Femur (tissue), 1 donor: ENCODE measurements around the gene ITGB3.
"Not testable (repeated sequence)": the region's sequence is repeated elsewhere in the genome, so short reads cannot be mapped to it uniquely, and the experiment has no call there.

Experiments used
- DNase-seq: peaks from one replicate; pipeline ENCODE4 v3.0.0-alpha.2; 2017

Gene ITGB3

DNA sequence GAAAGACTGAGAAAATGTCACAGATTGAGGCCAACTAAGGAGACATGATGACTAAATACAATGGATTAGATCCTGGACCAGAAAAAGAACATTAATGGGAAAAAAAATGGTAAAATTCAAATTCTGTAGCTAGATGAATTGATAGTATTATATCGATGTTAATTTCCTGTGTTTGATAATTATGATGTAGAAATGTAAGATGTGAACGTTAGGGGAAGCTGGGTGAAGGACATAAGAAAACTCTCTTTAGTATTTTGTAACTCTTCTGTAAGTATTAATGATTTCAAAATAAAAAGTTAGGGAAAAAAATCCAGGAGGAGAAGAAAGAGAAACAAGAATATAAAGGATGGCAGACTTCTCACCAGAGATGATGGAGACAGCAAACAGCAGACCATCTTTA lies 2.8 kb upstream of the ITGB3 start:
- no peak for DNase-seq

GRCh38 chr17:47251421-47251940 lies 2.1 kb upstream of the ITGB3 start:
- DNase-seq, result no peak

DNA sequence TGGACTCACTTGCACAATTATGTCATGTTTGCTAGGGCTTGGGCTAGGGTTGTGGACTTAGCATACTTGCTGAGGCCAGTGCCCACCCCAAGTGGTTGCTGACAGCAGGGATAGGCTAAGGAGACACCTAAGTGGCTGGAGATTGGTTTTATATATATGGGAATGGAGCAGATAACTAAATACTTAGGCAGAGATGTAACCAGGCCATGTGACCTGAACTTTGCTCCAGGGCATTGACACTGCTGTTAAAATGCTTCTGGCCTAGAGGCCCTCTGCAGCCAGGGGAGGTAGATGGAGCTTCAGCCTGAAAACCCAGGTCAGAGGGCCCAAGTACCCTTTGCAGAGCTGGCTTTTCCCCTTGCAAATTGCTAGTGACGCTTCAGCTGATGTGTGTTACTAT lies 1.4 kb upstream of the ITGB3 start:
- no peak for DNase-seq

- DNase-seq, result no peak
Measured at GRCh38 chr17:47252766-47253512, 688 bp upstream of the ITGB3 start.

- DNase-seq, result no peak
Measured at GRCh38 chr17:47254403-47254943, 846 bp downstream of the ITGB3 start.

DNA sequence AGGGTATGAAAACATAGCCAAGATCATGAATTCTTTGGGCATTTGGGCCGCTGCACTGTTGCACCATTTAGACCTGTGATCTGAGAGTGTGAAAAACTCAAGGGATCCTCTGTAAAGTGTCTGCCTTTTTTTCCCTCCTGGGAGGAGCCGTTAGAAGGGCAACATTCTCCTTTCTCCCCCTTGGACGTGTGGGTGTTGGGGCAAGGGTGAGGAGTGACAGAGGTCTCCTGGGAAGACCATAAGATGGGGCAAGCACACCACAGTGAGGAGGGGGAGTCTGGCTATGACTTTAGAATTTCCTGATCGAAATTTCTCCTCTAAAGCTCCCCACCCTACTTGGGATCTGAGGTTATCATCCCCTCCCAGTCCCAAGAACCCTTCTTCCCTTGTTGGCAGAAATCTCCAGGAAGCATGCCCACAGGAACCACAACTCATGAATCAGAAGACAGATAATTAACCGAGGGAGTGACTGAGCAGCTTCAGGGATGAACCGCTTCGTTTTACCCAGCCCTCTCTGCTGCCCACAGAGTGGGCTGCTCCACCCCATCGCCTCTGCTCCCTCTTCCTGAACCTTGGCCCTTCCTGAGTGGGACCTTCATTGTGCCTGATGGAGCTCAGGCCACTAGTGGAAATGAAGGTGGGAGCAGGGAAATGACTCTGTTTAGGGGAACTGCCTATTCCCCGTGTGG lies 4.2 kb downstream of the ITGB3 start:
- DNase-seq, result peak; percentile 56

DNA sequence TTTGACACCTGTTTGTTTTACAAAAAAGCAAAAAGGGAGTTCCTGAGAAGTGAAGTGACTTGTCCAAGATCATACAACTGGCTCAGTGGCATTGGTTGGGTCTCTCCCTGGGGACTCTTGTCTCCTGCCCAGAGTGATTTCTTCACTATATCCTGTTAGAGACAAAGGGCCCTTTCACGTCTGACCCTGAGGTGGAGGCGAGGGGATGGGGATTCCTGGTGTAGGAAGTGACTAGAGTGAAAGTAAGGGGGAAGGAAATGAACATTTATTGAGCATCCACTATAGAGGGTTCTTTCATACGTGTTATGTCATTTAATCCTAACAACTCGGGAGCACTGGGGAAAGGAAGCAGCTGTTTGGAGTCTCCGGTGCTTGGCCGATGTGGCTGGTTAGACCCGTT lies 9.0 kb downstream of the ITGB3 start:
- DNase-seq, result no peak

DNA sequence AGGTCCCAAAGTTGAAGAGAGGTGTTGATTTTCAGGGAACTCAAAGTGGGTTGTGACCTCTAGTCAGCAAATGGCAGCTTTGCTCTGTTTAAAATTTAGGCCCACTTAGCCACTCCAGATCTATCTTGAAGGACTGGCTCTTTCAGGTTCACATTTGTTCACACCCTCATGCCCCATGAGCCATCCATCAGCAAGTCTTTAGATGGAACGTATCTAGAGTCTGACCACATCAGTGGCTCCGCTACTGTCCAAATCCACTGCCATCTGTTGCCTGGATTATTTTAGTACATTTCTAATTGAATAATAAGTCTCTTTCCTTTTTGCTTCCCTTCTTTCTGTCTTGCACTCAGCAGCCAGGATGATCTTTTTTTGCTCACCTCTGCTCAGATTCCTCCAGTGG lies 10.5 kb downstream of the ITGB3 start:
- DNase-seq, result no peak

- no peak for DNase-seq
Measured at GRCh38 chr17:47265983-47266541, 12.4 kb downstream of the ITGB3 start.

DNA sequence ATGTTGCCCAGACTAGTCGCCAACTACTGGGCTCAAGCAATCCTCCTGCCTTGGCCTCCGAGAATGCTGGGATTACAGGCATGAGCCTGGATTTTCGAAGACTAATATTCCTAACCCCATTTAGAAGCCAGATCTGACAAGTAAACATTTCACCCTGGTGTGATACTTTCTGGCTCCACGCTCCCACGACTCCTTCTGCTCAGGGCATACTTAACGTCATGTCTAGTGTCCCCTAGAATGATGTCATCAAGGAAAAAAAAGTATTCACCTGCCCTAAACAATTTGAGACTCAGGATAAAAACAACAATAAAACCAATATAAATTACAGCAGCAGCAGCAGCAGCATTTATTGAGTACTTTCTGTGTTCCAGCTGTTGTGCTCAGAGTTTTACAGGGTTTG lies 13.2 kb downstream of the ITGB3 start:
- no peak for DNase-seq

GRCh38 chr17:47267354-47267828 lies 13.8 kb downstream of the ITGB3 start:
- DNase-seq, result no peak

GRCh38 chr17:47268964-47269363 lies 15.3 kb downstream of the ITGB3 start:
- not testable (repeated sequence) for DNase-seq

- not testable (repeated sequence) for DNase-seq
Measured at GRCh38 chr17:47269561-47270280, 16.1 kb downstream of the ITGB3 start.

- no peak for DNase-seq
Measured at GRCh38 chr17:47270946-47271705, 17.5 kb downstream of the ITGB3 start.

DNA sequence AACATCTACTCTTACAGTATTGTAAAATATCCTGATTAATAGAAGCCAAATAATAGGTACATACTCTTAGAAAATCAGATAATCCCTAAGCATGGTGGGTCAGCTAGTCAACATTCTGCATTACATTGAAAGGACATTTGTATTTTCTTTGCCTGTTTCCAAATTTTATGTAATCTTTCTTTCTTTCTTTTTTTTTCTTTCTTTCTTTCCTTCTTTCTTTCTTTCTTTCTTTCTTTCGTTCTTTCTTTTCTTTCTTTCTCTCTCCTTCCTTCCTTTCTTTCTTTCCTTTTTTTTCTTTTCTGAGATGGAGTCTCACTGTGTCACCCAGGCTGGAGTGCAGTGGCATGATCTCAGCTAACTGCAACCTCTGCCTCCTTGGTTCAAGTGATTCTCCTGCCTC lies 18.9 kb downstream of the ITGB3 start:
- no peak for DNase-seq

DNA sequence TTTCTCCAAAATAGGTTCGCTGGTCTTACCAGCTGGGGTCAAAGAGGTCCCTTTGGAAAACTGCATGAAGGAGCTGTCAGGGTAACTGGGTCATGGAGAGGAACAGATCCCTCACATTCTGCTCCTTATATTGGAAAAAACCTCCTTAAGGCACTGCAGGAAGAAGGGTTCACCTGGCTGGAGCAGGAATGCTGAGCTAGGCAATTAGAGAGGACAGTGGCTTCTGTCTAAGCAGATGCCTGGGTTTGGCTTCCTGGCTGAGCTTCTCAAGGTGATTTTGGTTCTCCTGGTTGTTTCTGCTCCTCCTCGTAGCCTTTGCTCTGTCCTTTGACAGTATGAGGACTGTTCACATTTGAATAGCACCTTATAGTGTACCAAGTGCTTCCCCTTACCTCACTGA lies 19.6 kb downstream of the ITGB3 start:
- no peak for DNase-seq

GRCh38 chr17:47274319-47275069 lies 20.9 kb downstream of the ITGB3 start:
- no peak for DNase-seq

DNA sequence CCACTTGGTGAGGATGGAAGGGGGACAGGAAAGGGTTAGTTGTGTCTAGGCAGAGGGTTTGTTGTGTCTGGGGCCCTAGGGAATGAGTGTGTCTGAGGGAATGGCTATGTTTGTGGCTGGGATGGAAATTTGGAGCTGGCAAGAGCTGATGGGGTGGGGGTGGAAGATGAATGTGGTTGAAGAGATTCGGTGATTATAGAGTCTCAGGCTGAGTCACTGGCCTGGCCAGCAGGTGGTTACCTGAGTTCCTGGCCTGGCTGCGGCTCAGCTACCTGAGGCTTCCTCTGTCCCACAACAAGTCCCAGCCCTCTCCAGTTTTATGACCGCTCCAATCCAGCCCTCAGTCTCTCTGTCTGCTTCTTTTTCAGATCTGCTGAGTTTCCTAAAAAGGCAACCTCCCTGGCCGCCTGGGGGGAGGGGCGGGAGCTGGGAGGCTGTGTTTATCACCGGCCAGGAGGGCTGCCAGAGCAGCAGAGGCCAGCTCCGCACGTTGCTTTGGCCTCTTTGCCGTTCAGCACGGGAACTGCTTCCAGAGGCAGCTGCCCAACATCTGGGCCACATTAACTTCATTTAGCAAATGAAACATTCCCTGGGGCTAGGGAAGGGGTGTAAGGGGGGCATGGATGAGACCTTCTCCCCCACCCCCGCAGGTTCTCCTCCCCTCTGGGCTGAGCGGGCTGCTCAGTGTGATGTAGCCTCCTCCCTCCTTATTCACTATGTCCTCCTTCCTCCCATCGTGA lies 21.8 kb downstream of the ITGB3 start:
- DNase-seq, result peak; percentile 96

GRCh38 chr17:47276444-47276843 lies 22.8 kb downstream of the ITGB3 start:
- no peak for DNase-seq

DNA sequence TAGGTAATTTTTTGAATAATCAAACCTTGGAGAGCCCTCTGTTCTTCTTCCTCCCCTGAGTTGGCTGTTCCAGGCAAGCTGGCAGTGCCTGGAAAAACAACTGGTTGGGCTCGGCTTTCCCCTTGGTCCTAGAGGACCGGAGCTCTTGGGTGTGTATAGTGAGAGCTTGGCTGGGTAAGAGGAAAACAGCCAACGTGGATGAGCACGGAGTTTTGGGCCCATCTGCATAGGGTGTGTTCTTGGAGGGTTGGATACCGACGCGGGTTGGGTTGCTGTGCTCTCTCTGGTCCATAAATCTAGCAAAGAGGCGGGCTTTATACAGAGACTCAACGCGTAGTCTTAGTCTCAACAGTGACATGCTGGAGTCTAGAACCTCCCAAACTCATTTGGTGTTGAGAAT lies 23.2 kb downstream of the ITGB3 start:
- peak; percentile 92 for DNase-seq

DNA sequence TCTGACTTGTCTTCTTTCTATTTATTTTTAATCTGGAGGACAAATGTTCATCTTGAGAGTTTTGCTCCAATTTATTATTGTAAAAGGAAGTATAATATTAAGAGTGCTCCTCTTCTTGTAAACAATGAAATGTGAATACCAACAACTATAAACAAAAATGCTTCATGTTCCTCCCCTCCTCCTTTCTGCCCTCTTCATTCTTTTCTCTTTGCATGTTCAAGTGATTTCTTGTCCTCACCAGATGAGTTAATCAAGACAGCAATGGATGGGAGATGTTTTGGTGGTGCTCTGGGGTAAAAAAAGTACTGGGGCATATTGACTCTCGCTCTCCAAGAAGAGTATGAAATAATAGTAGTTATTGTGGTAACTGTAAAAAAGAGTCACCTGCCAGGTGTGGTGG lies 24.3 kb downstream of the ITGB3 start:
- no peak for DNase-seq
